HUES6 (cell line): Measurements from ENCODE around the gene NUP62CL.

Experiments used
- H3K27ac ChIP-seq: 2 replicates; pipeline ENCODE4 v1.7.0; 2013; ENCODE audit warnings: low read depth, mild to moderate bottlenecking, low read length, inconsistent platforms
- H3K27me3 ChIP-seq: 2 replicates; pipeline ENCODE4 v1.6.1; 2013; ENCODE audit warnings: low read length; ENCODE audit not compliant: control insufficient read depth, insufficient read depth
- H3K36me3 ChIP-seq: 2 replicates; pipeline ENCODE4 v1.6.1; 2013; ENCODE audit warnings: low read length; ENCODE audit not compliant: control insufficient read depth, insufficient read depth
- H3K4me1 ChIP-seq: 2 replicates; pipeline ENCODE4 v1.6.1; 2013; ENCODE audit warnings: low read length; ENCODE audit not compliant: control insufficient read depth, insufficient read depth
- H3K4me3 ChIP-seq: 2 replicates; pipeline ENCODE4 v1.5.1; 2013; ENCODE audit warnings: low read depth, low read length
- H3K9ac ChIP-seq: one replicate; pipeline ENCODE4 v1.6.1; 2013; ENCODE audit warnings: mild to moderate bottlenecking, low read length
- H3K9me3 ChIP-seq: 2 replicates; pipeline ENCODE4 v1.6.1; 2013; ENCODE audit warnings: low read depth, low read length; ENCODE audit not compliant: control insufficient read depth, insufficient read depth

Gene NUP62CL

GRCh38 chrX:107146670-107147069 lies 59.6 kb downstream of the NUP62CL start:
- Histone ChIP-seq H3K9ac (no peak overlapping the region), H3K4me1 (peaks cover 15% of the 10 kb centered on the region), H3K36me3 (no peaks in the 10 kb centered on the region)

GRCh38 chrX:107135965-107136307 lies 70.3 kb downstream of the NUP62CL start:
- Histone ChIP-seq H3K36me3 (no peaks in the 10 kb centered on the region), H3K27ac (no peak overlapping the region), H3K27me3 (no peaks in the 10 kb centered on the region; the same call in 1 of the 2 replicates), H3K9ac (no peak overlapping the region), H3K4me1 (no peaks in the 10 kb centered on the region), H3K9me3 (no peaks in the 10 kb centered on the region), H3K4me3 (no peak overlapping the region)

More at GRCh38 chrX:107146670-107147069, 59.6 kb downstream of the NUP62CL start:
- no peaks in the 10 kb centered on the region; the same call in 1 of the 2 replicates for H3K27me3 ChIP-seq
- H3K4me3 ChIP-seq = no peak overlapping the region
- no peak overlapping the region for H3K27ac ChIP-seq
- no peaks in the 10 kb centered on the region for H3K9me3 ChIP-seq

- Histone ChIP-seq H3K27me3 (no peaks in the 10 kb centered on the region; the same call in 1 of the 2 replicates), H3K9me3 (no peaks in the 10 kb centered on the region), H3K36me3 (no peaks in the 10 kb centered on the region), H3K4me3 (no peak overlapping the region), H3K9ac (no peak overlapping the region), H3K4me1 (no peaks in the 10 kb centered on the region), H3K27ac (no peak overlapping the region)
Measured at GRCh38 chrX:107135049-107135964, 70.9 kb downstream of the NUP62CL start.

GRCh38 chrX:107123750-107124149 lies 82.5 kb downstream of the NUP62CL start:
- Histone ChIP-seq H3K36me3 (no peaks in the 10 kb centered on the region), H3K4me1 (no peaks in the 10 kb centered on the region), H3K27ac (no peak overlapping the region), H3K9me3 (no peaks in the 10 kb centered on the region), H3K27me3 (no peaks in the 10 kb centered on the region), H3K4me3 (no peak overlapping the region), H3K9ac (no peak overlapping the region)

- Histone ChIP-seq H3K36me3 (peaks cover 26% of the 10 kb centered on the region), H3K27ac (no peak overlapping the region), H3K9ac (no peak overlapping the region), H3K4me1 (0 out of 2 replicates have a peak, but pooled peaks cover 10% of the 10 kb centered on the region), H3K27me3 (no peaks in the 10 kb centered on the region), H3K4me3 (no peak overlapping the region), H3K9me3 (no peaks in the 10 kb centered on the region)
Measured at GRCh38 chrX:107119283-107119682, 87.0 kb downstream of the NUP62CL start.

GRCh38 chrX:107118322-107119147 lies 87.7 kb downstream of the NUP62CL start, which contains the start of gene RBM41:
Gene RBM41 (minus strand): TSS chrX:107118822. CDS start chrX:107118773, 49 bp downstream.
- peak within 1 kb of the TSS; percentile 87 for H3K9ac ChIP-seq
- no peaks in the 10 kb centered on the region; the same call in 1 of the 2 replicates for H3K27me3 ChIP-seq
- peak within 1 kb of the TSS; percentile 92 for H3K4me3 ChIP-seq
- peak within 1 kb of the TSS; percentile 75 for H3K27ac ChIP-seq
- H3K36me3 ChIP-seq = peaks cover 34% of the 10 kb centered on the region
- H3K9me3 ChIP-seq = no peaks in the 10 kb centered on the region
- 0 out of 2 replicates have a peak, but pooled peaks cover 10% of the 10 kb centered on the region for H3K4me1 ChIP-seq

GRCh38 chrX:107117993-107118321 lies 88.3 kb downstream of the NUP62CL start:
- H3K27me3 ChIP-seq = no peaks in the 10 kb centered on the region; the same call in 1 of the 2 replicates
- no peaks in the 10 kb centered on the region for H3K9me3 ChIP-seq
- peaks cover 39% of the 10 kb centered on the region for H3K36me3 ChIP-seq
- peak overlapping the region; percentile 75 for H3K27ac ChIP-seq
- peak overlapping the region; percentile 87 for H3K9ac ChIP-seq
- H3K4me1 ChIP-seq = 0 out of 2 replicates have a peak, but pooled peaks cover 10% of the 10 kb centered on the region
- peak overlapping the region; percentile 92 for H3K4me3 ChIP-seq

- Histone ChIP-seq H3K4me3 (no peak overlapping the region), H3K27me3 (no peaks in the 10 kb centered on the region), H3K36me3 (peaks cover 54% of the 10 kb centered on the region), H3K9me3 (no peaks in the 10 kb centered on the region; the same call in 1 of the 2 replicates), H3K4me1 (no peaks in the 10 kb centered on the region), H3K27ac (no peak overlapping the region), H3K9ac (no peak overlapping the region)
Measured at GRCh38 chrX:107107459-107107858, 98.8 kb downstream of the NUP62CL start.

- H3K27ac ChIP-seq = no peak overlapping the region
- no peaks in the 10 kb centered on the region; the same call in 1 of the 2 replicates for H3K27me3 ChIP-seq
- H3K9me3 ChIP-seq = no peaks in the 10 kb centered on the region
- no peaks in the 10 kb centered on the region for H3K4me1 ChIP-seq
- H3K9ac ChIP-seq = no peak overlapping the region
- peaks cover 46% of the 10 kb centered on the region for H3K36me3 ChIP-seq
- no peak overlapping the region for H3K4me3 ChIP-seq
Measured at GRCh38 chrX:107102980-107103379, 103.3 kb downstream of the NUP62CL start.

- Histone ChIP-seq H3K9ac (no peak overlapping the region), H3K36me3 (0 out of 2 replicates have a peak, but pooled peaks cover 2% of the 10 kb centered on the region), H3K9me3 (peaks cover 14% of the 10 kb centered on the region), H3K4me1 (no peaks in the 10 kb centered on the region), H3K27me3 (no peaks in the 10 kb centered on the region), H3K27ac (no peak overlapping the region), H3K4me3 (no peak overlapping the region)
Measured at GRCh38 chrX:107076158-107076557, 130.1 kb downstream of the NUP62CL start.
